HG03558 (cell line): ENCODE data around the gene EMILIN3.

Experiments
- ATAC-seq: cut with Tn5 transposase; IDR thresholded peaks from one replicate; pipeline ENCODE4 v1.9.1; 2021; ENCODE audit warnings: moderate number of reproducible peaks; ENCODE audit not compliant: unreplicated experiment; ENCODE audit errors: extremely low read depth

The EMILIN3 gene, protein sequence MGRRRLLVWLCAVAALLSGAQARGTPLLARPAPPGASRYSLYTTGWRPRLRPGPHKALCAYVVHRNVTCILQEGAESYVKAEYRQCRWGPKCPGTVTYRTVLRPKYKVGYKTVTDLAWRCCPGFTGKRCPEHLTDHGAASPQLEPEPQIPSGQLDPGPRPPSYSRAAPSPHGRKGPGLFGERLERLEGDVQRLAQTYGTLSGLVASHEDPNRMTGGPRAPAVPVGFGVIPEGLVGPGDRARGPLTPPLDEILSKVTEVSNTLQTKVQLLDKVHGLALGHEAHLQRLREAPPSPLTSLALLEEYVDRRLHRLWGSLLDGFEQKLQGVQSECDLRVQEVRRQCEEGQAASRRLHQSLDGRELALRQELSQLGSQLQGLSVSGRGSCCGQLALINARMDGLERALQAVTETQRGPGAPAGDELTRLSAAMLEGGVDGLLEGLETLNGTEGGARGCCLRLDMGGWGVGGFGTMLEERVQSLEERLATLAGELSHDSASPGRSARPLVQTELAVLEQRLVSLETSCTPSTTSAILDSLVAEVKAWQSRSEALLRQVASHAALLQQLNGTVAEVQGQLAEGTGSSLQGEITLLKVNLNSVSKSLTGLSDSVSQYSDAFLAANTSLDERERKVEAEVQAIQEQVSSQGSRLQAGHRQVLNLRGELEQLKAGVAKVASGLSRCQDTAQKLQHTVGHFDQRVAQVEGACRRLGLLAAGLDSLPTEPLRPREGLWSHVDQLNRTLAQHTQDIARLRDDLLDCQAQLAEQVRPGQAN

DNA sequence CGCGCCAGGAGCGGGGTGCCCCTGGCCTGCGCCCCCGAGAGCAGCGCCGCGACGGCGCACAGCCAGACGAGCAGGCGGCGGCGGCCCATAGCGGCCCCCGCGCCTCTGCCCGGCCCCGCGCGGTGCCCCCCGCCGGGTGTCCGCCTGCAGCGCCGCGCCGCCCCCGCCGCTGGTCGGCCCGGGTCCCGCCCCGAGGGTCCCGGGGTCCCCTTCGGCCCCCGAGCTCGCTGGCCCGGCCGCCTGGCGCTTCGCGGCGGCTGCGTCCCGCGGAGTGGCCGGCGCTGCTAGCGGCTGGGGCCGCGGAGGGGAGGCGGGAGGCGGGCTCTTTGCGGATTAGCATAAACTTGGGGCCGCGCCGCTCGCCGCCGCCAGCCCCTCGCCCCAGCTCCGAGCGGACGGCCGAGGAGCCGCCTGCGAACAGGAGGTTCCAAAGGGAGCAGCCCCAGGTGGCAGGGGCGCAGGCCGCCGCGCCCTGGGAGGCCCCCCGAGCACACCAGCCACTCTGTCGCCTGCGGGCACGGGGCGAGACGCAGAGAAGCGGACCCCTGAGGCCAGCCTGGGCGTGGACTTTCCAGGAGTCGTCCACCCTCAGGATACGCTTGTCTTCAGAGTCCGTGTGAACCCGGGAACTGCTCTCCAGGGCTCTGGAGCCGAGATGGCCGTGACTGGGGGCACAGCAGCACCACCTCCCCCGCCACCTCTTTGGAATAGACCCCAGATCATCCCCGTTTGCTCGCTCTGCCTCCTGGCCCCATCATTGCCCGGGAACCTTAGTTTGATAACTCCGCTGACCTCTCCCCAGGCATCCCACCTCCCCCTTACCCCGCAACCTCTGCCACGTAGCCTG lies at the start of gene EMILIN3:
EMILIN3 (minus strand) TSS at position 273 of the 847 bp plus-strand sequence; CDS start at position 89, 184 bp downstream.
- ATAC-seq: no peak

DNA sequence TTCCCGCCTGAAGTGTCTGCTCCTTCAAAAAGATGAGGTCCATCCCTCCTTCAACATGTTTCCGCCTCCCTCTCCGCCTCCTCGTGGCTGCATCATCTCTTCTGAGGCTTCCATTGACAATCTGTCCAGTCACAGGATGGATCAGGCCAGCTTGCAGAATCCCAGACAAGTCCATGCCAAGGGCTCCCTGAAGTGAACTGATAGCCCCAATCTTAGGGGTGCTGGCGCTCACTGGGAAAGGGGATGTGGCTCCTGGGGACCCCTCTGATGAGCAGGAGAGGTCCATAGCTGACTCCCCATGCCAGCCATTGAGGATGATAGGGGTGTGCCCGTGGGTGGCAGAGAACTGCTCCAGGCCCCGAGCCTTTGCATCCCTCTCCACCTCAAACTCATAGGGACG lies 48.6 kb upstream of the EMILIN3 start:
- ATAC-seq: no peak

DNA sequence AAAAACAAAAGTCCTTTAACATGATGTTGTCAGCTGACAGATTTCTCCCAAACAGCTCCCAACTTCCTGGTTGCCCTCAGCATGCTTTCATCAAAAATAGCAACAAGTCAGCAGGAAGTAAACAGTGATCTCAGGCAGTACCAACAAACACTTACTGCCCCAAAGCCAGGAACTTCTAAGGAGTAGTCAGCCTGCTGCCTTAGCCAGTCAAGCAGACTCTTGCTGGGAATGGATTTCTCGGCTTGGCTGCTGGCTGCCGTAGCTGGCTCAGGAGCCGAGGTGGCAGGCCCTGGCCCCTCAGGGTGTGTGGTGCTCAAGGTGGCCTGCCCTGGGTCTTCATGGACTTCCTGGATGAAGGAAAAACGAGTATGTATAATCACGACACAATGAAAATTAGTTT lies 46.6 kb upstream of the EMILIN3 start:
- no peak for ATAC-seq

DNA sequence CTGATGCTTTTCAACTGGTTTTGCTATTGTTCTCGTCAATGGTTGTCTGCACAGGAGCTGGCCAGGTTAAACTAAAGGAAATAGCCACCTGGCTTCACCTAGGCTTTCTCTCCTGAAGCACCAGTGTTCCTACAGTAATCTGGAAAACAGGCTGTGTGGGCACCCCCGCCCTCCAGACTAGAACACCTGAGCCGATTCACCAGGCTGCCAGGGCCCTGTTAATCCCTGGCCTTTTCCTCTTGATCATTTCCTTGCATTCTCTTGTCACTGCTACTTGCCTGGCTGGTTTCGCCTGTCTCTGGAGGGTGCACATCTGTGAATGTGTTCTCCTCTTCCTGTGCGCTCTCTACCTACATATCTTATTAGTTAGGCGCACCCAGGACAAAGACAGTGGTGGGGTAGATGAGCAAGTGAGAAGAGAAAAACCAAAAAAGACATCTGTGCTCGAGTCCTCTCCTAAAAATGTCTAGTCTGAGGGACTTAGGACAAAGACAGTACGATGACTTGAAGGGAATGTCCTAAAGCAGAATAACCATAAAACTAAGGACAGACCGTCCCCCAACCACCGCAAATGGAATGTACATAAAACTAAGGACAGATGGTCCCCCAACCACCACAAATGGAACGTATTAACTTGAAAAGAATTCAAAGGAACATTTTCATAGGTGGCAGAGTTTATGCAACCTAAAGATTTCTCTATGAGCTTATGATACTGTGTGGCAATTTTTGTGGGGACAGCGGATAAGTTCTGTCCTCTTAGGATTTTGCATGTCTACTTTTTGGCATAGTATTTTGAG lies 45.9 kb upstream of the EMILIN3 start:
- no peak for ATAC-seq

DNA sequence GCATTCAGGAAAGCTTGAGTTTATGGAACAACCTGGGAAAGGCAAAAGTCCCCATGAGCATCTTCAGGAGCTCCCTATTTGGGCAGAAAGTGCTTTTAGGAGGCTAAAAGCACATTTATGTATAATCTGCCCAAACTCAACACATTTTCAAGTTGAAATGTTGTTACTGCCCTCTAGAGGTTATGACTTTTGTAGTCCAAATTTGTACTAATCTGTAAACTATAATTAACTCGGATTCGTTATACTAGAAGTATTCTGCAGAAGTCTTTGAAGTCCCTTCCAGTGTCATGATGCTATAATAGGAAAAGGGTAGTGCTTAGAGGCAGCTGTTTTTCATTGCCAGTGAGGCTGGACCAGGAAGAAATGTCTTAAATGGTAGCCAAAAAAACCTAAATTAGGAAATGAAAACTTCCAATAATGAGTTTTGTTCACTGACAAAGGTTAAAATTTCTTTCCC lies 44.8 kb upstream of the EMILIN3 start:
- no peak for ATAC-seq

DNA sequence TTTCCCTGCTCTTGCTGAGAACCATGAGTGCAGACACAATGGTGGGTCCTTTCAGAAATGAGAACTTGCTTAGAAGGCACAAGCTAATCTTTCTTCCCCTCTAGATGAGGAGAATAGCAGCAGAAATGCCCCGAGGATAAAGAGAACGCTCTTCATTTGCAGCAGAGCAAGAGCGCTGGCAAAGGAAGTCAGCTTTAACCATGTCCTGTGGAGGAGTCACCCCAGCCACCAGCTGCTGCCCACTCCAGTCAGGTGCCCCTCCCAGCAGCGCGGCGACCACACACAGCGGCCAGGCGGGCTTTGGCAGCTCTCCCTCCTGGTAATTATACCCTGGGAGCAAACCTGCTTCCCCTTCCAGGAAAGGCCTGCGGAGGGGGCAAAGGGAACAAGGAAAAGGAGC lies 42.4 kb upstream of the EMILIN3 start:
- ATAC-seq: no peak

DNA sequence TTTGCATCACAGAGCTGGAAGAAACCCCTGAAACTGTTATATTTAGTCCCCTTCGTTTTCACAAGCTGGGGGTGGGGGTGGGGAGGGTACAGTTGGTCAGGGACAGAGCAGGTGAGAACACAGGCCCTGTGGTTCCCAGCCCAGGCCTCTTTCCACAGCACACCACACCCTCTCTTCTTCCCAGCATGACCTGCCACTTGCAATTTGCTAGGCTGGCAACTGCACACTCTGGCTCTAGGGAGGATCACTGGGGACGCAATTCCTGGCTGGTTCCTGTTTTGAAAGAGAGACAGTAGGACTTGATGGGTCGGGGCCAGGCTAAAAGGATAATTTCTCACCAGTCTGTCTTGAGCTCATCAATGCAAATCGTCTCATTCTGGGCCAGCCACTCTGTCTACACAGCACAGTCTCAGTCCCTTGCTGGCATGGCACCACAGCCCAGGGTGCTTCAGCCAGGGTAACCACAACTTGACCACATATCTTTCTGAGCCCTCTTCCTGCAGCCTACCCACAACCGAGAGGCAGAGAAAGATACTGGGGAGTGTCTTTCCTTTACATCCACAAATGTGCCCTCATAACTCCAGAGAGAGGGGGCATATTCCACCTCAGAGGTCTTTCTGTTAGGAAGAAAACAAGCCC lies 41.7 kb upstream of the EMILIN3 start:
- ATAC-seq: no peak

DNA sequence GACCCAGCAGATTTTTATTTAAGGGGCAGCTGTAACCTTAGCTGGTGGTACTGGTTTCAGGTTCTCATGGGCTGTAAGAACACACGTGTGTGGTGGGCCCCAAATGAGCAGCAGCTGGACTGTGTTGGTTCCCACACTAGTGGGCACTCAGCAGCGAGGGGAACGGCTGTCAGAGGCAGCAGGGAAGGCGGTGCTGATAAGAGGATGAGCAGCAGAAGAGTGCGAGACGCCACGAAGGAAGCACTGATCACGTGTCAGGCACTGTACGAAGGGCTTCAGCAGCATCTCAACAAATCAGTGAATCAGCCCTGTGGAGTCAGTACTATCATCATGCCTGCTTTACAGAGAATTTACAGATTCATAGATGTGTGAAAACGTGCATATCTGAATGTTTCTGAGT lies 41.0 kb upstream of the EMILIN3 start:
- ATAC-seq: no peak

DNA sequence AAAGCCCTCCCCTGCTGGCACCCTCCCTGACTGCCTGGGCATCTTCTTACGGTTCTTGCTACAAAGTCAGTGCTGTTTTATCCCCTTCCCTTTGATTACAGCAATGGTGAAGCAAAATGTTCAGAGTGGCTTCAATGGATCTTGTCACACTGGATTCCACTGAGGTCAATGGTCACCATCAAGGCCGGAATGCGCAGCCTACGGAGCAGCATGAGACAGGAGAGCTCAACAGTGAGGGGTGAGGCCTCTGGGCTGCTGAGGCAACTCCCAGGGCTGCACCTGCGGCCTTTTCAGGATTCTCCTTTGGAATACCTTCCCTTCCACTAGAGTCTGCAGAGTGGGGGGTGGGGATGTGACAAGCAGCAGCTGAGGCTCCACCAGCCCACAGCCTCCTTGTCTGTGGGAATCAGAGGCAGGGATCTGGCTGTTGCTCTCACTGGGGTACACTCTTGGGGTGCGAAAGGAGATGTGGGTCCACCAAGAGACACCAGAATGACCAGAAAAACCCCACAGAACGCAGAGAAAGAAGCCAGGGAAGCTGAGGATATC lies 40.4 kb upstream of the EMILIN3 start:
- ATAC-seq: no peak

DNA sequence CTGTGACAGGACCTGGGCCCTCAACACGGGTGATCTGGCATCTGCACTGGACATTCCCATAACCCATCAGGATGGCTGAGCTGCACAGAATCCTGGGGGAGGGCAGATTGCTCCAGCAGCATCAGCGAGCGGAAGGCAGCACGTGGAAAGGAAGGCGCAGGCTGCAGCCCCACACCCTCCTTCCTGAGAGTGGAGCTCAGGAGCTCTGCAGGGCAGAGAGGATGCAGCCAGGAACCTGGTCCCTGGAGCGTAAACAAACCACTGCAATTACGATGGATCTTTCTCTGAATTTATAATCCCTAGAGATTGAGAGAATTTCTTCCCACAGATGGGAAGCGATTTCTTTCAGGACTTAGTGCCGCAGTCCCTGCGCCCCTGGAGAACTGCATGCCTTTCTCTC lies 39.7 kb upstream of the EMILIN3 start:
- ATAC-seq: no peak

DNA sequence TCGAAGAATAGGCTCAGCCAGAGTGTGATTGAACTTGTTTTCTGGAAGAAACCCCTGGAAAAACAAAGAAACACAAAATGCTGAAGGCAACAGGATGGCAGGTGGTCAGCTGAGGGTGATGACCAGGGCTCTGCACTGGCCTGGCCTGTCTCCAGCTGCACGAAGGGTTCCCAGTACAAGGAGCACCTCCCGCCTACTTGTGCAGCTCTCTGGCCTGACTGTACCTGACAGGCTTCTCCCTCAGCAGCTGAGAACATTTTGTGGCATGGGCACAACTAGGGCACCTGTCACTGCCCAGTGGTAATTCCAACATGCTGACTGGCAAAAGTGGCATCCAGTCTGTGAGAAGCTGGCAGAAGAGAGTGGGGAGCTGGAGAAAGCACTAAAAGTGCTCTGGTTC lies 38.8 kb upstream of the EMILIN3 start:
- no peak for ATAC-seq

DNA sequence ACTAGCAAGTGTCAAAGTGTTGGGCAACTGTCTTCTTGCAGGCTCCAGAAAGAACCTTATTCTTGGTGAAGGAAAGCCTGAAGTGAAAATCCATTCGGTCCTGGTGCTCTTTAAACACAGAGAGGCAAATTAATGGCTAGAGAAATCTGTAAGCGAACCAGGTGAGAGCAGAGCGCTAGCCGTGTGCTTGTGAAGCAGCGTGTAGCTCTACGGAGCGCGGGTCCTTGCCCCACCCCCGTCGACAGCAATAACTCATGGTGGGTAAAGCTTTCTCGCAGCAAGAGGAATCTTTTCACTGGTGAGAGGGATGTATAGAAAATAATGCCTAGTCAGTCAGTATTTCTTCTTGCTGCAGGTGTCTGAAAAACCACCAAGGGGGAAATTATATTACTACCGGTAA lies 37.0 kb upstream of the EMILIN3 start:
- ATAC-seq: no peak

DNA sequence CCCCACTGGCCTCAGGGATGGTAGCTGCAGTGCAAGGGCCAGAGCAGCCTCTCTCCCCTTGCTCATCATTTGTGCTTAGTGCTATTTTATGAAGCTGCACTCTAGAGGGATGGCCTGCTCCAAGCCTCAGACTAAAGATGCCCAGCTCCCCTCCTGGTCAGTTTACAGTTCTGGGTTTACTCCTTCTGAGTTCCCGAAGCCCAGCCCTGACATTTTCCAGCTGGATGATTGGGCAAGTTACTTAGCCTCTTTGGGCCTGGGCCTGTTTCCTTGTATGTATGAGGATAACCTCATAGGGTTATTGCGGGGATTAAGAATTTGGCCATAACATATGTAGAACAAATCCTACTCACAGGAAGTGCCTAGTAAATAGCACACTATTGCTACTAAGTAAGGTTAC lies 31.8 kb upstream of the EMILIN3 start:
- no peak for ATAC-seq

DNA sequence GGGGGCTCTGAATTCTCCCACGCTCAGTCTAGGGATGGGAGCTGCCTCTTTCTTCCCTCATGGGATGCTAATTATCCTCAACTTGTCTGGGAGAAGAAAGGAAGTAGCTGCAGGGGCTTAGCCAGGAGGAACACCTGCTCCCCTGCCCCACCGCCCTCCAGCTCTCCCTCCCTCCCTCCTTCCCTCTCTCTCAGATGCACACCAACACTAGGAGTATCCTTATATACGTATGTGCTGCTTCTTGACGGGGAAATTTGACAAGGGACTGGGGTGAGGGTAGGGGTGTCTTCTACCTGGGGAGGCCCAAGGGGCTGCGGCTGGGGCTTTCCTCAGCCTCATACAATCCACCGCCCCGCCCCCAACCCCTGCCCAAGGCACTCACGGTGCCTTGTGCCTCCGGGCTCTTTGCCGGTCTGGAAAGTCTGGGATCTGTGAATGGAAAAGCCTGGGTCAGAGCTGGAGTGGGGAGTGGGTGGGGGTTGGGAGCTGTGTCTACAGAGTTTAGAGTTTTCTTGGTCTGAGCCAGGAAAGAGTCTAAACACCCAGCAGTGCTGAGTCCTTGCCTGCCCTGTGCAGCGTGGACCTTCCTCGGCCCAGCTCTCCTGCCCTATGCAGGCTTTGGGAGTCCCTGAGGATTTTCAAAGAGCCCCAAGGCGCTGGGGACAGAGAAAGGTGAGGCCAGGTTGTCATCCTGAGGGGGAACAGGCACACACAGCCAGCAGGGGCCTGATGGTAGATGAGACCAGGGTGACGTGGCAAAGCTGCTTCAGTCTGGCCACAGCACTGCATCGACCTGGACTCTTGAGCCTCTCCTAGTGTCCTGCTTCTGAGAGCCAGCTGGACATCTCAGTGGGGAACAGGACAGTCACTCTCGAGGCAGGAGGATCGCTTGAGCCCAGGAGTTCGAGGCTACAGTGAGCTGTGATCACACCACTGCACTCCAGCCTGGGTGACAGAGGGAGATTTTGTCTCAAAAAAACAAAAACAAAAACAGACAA lies 29.3 kb upstream of the EMILIN3 start:
- no peak for ATAC-seq

DNA sequence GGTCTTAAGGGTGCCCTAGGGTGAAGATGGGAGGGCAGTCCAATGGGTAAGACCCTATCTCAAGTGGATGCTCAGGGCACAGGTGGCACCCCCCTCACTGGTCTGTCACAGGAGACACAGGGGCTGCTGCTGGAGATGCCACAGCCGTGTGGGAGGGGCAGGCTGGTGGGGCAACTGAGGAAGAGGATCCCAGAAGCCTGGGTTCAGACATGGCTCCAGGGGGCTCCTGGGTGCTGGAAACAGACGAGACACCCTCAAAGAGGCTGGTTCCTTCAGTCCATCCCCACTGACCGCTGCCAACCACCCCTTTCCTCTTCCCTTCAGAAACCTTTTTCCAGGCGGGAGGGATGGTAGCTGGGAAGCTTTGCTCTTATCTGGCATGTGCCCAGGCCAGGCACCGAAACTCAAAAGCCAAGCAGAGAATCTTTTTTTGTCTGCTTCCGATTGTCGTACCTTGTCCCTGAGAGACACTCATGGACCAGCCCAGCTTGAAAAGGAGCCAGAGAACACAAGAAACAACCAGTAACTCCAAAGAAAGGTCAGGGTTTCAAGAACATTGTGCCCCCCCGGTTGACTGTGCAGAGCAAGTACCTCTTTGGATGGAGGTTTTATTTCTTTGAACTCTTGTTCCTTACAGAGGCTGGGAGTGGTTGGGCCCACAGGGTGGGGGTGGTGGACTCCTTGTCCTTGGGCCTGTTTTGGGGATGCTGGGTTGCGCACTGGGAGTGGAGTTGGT lies 28.5 kb upstream of the EMILIN3 start:
- no peak for ATAC-seq

DNA sequence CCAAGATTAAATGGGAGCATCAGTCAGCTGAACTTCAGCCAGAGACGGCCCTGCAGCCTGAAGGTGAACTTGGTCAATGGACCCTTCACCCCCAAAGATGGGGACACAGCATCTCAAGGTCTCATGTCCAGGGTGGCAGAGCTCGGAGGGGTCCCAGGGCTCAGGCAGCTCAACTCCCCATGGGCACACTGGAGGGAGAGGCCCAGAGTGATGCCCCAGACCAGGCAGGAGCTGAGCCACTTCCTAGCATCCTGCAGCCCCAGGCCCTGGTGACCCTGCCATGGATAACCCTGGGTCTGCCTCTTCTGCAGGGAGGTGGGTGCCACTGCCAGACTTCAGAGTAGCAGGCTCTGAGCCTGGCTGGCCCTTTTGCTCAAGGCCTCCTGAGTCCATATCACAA lies 27.5 kb upstream of the EMILIN3 start:
- no peak for ATAC-seq

DNA sequence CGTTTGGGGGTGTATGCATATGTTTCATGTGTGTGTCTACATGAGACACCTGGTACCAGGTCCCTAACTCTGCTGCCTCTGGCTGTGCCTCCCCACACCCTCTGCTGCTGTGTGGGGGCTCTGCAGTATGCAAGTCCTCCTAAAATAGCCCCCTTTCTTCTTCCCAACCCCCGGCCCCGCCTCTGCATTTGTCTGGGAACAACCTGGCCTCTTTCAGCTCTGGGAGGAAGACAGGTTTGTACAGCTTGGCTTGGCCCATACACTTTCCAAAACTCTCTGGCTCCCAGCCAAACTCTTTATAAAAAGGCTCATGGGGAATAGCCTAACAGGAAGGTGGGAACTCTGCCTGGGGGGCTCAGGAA lies 27.1 kb upstream of the EMILIN3 start:
- ATAC-seq: no peak
